SU-DHL-6 (cell line): ENCODE data around the gene WDR36.

Experiments
- EZH2phosphoT487 ChIP-seq: fragments of 200-600 bp; sonication (generic), shearing (Covaris generic); conservative IDR thresholded peaks from 2 replicates; pipeline ENCODE4 v1.6.1; 2018; ENCODE audit warnings: mild to moderate bottlenecking, antibody characterized with exemption, low read length, moderate library complexity, mixed read lengths
- TF ChIP-seq, protein P1 (sequence below): fragments of 200-600 bp; sonication (generic); IDR thresholded peaks from one replicate; pipeline ENCODE4 v1.5.1; 2017; ENCODE audit warnings: antibody characterized with exemption, mild to moderate bottlenecking, low read length, moderate library complexity; ENCODE audit not compliant: insufficient read depth, poor library complexity, severe bottlenecking

- TF ChIP-seq, protein P1, sequence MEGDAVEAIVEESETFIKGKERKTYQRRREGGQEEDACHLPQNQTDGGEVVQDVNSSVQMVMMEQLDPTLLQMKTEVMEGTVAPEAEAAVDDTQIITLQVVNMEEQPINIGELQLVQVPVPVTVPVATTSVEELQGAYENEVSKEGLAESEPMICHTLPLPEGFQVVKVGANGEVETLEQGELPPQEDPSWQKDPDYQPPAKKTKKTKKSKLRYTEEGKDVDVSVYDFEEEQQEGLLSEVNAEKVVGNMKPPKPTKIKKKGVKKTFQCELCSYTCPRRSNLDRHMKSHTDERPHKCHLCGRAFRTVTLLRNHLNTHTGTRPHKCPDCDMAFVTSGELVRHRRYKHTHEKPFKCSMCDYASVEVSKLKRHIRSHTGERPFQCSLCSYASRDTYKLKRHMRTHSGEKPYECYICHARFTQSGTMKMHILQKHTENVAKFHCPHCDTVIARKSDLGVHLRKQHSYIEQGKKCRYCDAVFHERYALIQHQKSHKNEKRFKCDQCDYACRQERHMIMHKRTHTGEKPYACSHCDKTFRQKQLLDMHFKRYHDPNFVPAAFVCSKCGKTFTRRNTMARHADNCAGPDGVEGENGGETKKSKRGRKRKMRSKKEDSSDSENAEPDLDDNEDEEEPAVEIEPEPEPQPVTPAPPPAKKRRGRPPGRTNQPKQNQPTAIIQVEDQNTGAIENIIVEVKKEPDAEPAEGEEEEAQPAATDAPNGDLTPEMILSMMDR, result no peak
- no peak for TF ChIP-seq EZH2phosphoT487
Observed at GRCh38 chr5:111173476-111173875, 81.3 kb downstream of the WDR36 start.
